Measurements from ENCODE around the gene RPP14. TPM values are rescaled to one million over a fixed set of nuclear protein-coding genes. Genes with fewer than 3 reads are reported as not detected.

Gene RPP14
- total RNA-seq, 1 experiment from 2014 or later, result 30.0 TPM

GRCh38 chr3:58331593-58332152 lies 25.6 kb downstream of the RPP14 start:
- no TSS peak for BruUV-seq (replicated peaks)
- Histone ChIP-seq H3K79me2 (ENCODE audit: low read length) (peaks cover 22% of the 10 kb centered on the region), H3F3A (ENCODE audit: low read length, unreplicated experiment) (peaks cover 5% of the 10 kb centered on the region), H3K36me3 (ENCODE audit: low read depth, low read length) (no peaks in the 10 kb centered on the region), H2AFZ (ENCODE audit: low read length) (no peak overlapping the region), H3K27me3 (ENCODE audit: low read length) (no peaks in the 10 kb centered on the region), H3K27ac (ENCODE audit: low read length) (no peak overlapping the region), H3K4me1 (ENCODE audit: insufficient read depth, low read length) (peaks cover 35% of the 10 kb centered on the region), H3K9me3 (ENCODE audit: low read length) (no peaks in the 10 kb centered on the region), H3K4me2 (ENCODE audit: low read length) (peak overlapping the region; percentile 92; the same call in 1 of the 2 replicates), H3K9me2 (replicated peaks; ENCODE audit: low read length) (no peaks in the 10 kb centered on the region), H4K20me1 (ENCODE audit: low read length) (no peaks in the 10 kb centered on the region), H3K4me3 (ENCODE audit: low read length) (no peak overlapping the region), H3K9ac (ENCODE audit: low read length) (no peak overlapping the region)
- DNase-seq, result no peak
- intact Hi-C loops (cut with micrococcal nuclease), result loop anchor here (1.0 to 2.0 kb wide), 3 partner anchors 25 to 201 kb away; partner anchors contain the start of genes HTD2 and RPP14
- TF ChIP-seq EZH2phosphoT487 (IDR thresholded peaks at IDR 0.05; ENCODE audit: borderline replicate concordance, low read length), result no peak
- TF ChIP-seq EZH2 (IDR thresholded peaks at IDR 0.05; ENCODE audit: low read length, unreplicated experiment), result no peak
- ATAC-seq, result no peak
- ChIA-PET CTCF (interaction anchor here (0.8 kb wide), 1 partner anchor 299 kb away, joined by 3 read pairs; no protein-coding TSS in a partner anchor), POLR2A (ENCODE audit: unreplicated experiment) (no interaction called here)

GRCh38 chr3:58332575-58333188 lies 26.6 kb downstream of the RPP14 start, which contains the start of gene PXK:
Gene PXK, plus strand, starts transcription at chr3:58332892. Its CDS starts 97 bp downstream, at chr3:58332989.
- CTCF ChIA-PET, result interaction anchor here (0.6 to 0.8 kb wide), 2 partner anchors 23 to 298 kb away, joined by 3 to 6 read pairs; no protein-coding TSS in a partner anchor
- peak; percentile 74 for DNase-seq

More at GRCh38 chr3:58332575-58333188, 26.6 kb downstream of the RPP14 start, which contains the start of gene PXK:
- no peaks in the 10 kb centered on the region for H3K27me3 ChIP-seq (ENCODE audit: low read length)
- peaks cover 5% of the 10 kb centered on the region for H3F3A ChIP-seq (ENCODE audit: low read length, unreplicated experiment)
- peak within 1 kb of the TSS; percentile 91 for H3K27ac ChIP-seq (ENCODE audit: low read length)
- H2AFZ ChIP-seq (ENCODE audit: low read length), result peak within 1 kb of the TSS; percentile 81
- no peaks in the 10 kb centered on the region for H4K20me1 ChIP-seq (ENCODE audit: low read length)
- ATAC-seq, result peak; percentile 78
- BruUV-seq (replicated peaks), result no TSS peak
- no peaks in the 10 kb centered on the region for H3K36me3 ChIP-seq (ENCODE audit: low read depth, low read length)
- peak within 1 kb of the TSS; percentile 85 for H3K9ac ChIP-seq (ENCODE audit: low read length)
- H3K4me3 ChIP-seq (ENCODE audit: low read length), result peak within 1 kb of the TSS; percentile 95
- H3K4me2 ChIP-seq (ENCODE audit: low read length), result peak within 1 kb of the TSS; percentile 92
- peaks cover 22% of the 10 kb centered on the region for H3K79me2 ChIP-seq (ENCODE audit: low read length)
- H3K4me1 ChIP-seq (ENCODE audit: insufficient read depth, low read length), result peaks cover 36% of the 10 kb centered on the region
- POLR2A ChIA-PET (ENCODE audit: unreplicated experiment), result no interaction called here
- no peaks in the 10 kb centered on the region for H3K9me2 ChIP-seq (replicated peaks; ENCODE audit: low read length)
- TF ChIP-seq EZH2 (IDR thresholded peaks at IDR 0.05; ENCODE audit: low read length, unreplicated experiment), result no peak
- TF ChIP-seq EZH2phosphoT487 (IDR thresholded peaks at IDR 0.05; ENCODE audit: borderline replicate concordance, low read length), result peak; percentile 49; the same call in 1 of the 2 replicates
- TF ChIP-seq CTCF (conservative IDR thresholded peaks at IDR 0.05; ENCODE audit: low read depth, low read length), result peak; percentile 26; the same call in 1 of the 2 replicates
- no peaks in the 10 kb centered on the region for H3K9me3 ChIP-seq (ENCODE audit: low read length)
- intact Hi-C loops (cut with micrococcal nuclease), result loop anchor here (1.0 to 2.0 kb wide), 4 partner anchors 26 to 200 kb away; partner anchors contain the start of genes HTD2 and RPP14

Data from PC-3 (cell line).